ENCODE measurements around the gene CLDN9.

CLDN9 gene

GRCh38 chr16:2968738-2969544, 43.8 kb upstream of the CLDN9 start, which contains the start of gene PAQR4:
TSS of gene PAQR4 (plus strand) at chr16:2969348. CDS start at chr16:2969675, 327 bp downstream.
- TF ChIP-seq CTCF (IDR thresholded peaks at IDR 0.05) = no peak
- Histone ChIP-seq H3K4me1 (peaks cover 29% of the 10 kb centered on the region), H3K9ac (peak within 1 kb of the TSS; percentile 75), H3K4me2 (ENCODE audit: low read length) (peak within 1 kb of the TSS; percentile 93), H3K36me3 (ENCODE audit: control insufficient read depth, insufficient read depth, low read length) (no peaks in the 10 kb centered on the region), H3K27me3 (ENCODE audit: control insufficient read depth, insufficient read depth, low read length) (no peaks in the 10 kb centered on the region), H3K4me3 (ENCODE audit: low read depth, low read length) (peak within 1 kb of the TSS; percentile 67), H3K79me2 (no peaks in the 10 kb centered on the region), H3K9me3 (ENCODE audit: control insufficient read depth, low read length) (no peaks in the 10 kb centered on the region), H3K27ac (peak within 1 kb of the TSS; percentile 78), H2AFZ (peak within 1 kb of the TSS; percentile 74)

- Histone ChIP-seq H3K9ac (peak overlapping the region; percentile 75), H2AFZ (peak overlapping the region; percentile 74), H3K4me1 (peaks cover 21% of the 10 kb centered on the region), H3K4me2 (ENCODE audit: low read length) (peak overlapping the region; percentile 93), H3K79me2 (no peaks in the 10 kb centered on the region), H3K27ac (peak overlapping the region; percentile 78), H3K4me3 (ENCODE audit: low read depth, low read length) (peak overlapping the region; percentile 67), H3K27me3 (ENCODE audit: control insufficient read depth, insufficient read depth, low read length) (no peaks in the 10 kb centered on the region), H3K36me3 (ENCODE audit: control insufficient read depth, insufficient read depth, low read length) (no peaks in the 10 kb centered on the region), H3K9me3 (ENCODE audit: control insufficient read depth, low read length) (no peaks in the 10 kb centered on the region)
- TF ChIP-seq CTCF (IDR thresholded peaks at IDR 0.05) = peak; percentile 67
Measured at GRCh38 chr16:2969545-2970521, 42.9 kb upstream of the CLDN9 start.

GRCh38 chr16:2970563-2970962, 42.2 kb upstream of the CLDN9 start:
- H3K36me3 ChIP-seq (ENCODE audit: control insufficient read depth, insufficient read depth, low read length) = no peaks in the 10 kb centered on the region
- H3K9ac ChIP-seq = peak overlapping the region; percentile 14
- H3K4me3 ChIP-seq (ENCODE audit: low read depth, low read length) = peak overlapping the region; percentile 67
- no peaks in the 10 kb centered on the region for H3K79me2 ChIP-seq
- no peaks in the 10 kb centered on the region for H3K27me3 ChIP-seq (ENCODE audit: control insufficient read depth, insufficient read depth, low read length)
- peak overlapping the region; percentile 93 for H3K4me2 ChIP-seq (ENCODE audit: low read length)
- no peak for TF ChIP-seq CTCF (IDR thresholded peaks at IDR 0.05)
- H3K9me3 ChIP-seq (ENCODE audit: control insufficient read depth, low read length) = no peaks in the 10 kb centered on the region
- H3K4me1 ChIP-seq = peaks cover 19% of the 10 kb centered on the region
- H2AFZ ChIP-seq = peak overlapping the region; percentile 74
- H3K27ac ChIP-seq = peak overlapping the region; percentile 78

- Histone ChIP-seq H3K27me3 (ENCODE audit: control insufficient read depth, insufficient read depth, low read length) (no peaks in the 10 kb centered on the region), H3K4me2 (ENCODE audit: low read length) (peak overlapping the region; percentile 93), H3K36me3 (ENCODE audit: control insufficient read depth, insufficient read depth, low read length) (no peaks in the 10 kb centered on the region), H3K4me3 (ENCODE audit: low read depth, low read length) (peak overlapping the region; percentile 67), H3K4me1 (peaks cover 19% of the 10 kb centered on the region), H3K9ac (no peak overlapping the region), H3K9me3 (ENCODE audit: control insufficient read depth, low read length) (no peaks in the 10 kb centered on the region), H2AFZ (no peak overlapping the region), H3K79me2 (no peaks in the 10 kb centered on the region), H3K27ac (peak overlapping the region; percentile 78)
- no peak for TF ChIP-seq CTCF (IDR thresholded peaks at IDR 0.05)
Measured at GRCh38 chr16:2971134-2971984, 41.4 kb upstream of the CLDN9 start.

All from parathyroid adenoma (tissue), 2 donors.